Activated T-cell treated with anti-CD3 and anti-CD28 coated beads for 48 hours (primary cell): ENCODE results near the gene BICD1.
"Not testable (repeated sequence)": the region's sequence is repeated elsewhere in the genome, so short reads cannot be mapped to it uniquely, and the experiment has no call there.

Source experiments
- DNase-seq: peaks from one replicate; pipeline ENCODE4 v3.0.0-alpha.2; 2020; ENCODE audit warnings: low read depth

Gene BICD1

DNA sequence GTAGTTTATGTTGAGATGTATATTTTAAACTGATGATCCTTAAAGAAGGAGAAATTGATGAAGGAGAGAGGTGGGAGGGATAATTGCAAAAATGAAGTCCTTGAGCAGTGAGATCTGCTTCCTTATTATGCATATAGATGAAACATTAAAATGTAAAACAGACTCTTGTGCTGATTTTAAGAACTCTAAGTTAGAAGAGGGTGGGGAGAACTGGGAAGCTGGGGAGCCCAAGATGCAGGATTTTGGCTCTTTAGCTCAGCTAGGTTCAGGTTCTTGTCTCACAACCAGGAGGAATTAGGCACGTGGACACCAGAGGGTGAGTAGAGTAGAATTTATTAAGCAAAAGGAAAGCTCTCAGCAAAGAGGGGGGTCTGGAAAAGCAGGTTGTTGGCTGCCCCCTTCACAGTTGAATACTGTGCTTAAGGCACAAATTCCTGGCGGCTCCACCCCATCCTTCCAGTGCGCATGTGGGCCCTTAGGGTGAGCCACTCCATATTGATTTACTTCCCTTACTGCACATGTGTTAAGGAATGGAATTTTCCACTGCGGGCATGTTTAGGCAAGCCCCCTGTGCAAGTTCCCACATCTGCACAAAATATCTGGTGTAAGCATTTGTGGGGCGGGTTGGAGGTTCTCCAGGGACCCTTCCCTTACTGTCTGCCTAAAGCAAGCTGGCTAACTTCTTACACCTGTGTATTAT is 141.9 kb downstream of the BICD1 start:
- no peak for DNase-seq

DNA sequence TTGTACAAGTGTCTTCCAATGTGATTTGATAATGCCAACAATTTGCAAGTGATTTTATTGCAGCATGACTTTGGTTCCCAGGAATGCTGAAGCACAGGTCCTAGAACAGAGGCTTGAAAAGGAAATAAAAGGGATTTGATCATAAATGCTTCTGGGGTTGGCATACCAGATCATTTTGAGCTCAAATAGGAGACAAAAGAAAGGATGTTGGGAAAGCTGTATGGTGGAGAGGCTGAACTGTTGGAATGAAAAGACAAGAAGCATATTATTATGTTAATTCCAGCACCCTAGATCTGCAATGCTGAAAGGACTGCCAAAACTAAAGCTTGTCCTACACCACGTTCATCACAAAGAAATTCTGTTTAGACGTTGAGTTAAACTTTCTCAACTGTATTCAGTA is 143.1 kb downstream of the BICD1 start:
- DNase-seq: no peak

DNA sequence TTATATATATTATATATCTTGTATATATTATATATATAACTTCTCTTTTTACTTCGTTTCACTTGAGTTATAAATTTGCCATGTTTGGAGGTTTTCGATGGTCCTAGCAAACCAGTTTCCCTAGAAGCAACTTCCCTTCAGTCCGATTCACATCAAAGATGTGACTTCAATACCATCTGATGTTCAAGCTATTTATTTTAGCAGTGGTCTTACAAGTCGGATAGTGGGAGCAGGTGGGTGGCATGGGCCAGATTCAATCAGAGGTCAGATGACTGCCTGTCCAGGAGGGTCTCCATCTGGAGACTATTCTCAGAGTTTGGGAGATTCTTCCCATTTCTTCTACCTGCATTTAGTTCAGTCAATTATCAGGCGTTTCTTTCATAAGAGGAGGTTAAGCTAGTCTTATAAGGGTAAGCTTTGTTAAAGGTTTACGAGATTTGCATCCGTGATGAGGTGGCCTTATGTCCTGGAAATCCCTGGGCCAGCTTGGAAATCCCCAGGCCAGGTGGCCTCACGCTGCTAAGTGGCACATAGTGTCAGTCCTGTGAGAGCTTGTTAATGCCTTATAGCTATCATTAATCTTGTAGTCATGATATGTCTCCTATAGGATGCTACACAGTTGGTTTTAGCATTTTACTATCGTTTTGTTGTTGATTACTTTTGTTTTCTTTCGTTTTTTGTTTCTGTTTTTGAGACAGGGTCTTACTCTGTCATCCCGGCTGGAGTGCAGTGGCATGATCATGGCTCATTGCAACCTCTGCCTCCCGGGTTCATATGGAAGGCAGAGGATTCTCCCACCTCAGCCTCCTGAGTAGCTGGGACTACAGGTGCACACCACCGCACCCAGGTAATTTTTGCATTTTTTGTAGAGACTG is 145.8 kb downstream of the BICD1 start:
- no peak for DNase-seq

DNA sequence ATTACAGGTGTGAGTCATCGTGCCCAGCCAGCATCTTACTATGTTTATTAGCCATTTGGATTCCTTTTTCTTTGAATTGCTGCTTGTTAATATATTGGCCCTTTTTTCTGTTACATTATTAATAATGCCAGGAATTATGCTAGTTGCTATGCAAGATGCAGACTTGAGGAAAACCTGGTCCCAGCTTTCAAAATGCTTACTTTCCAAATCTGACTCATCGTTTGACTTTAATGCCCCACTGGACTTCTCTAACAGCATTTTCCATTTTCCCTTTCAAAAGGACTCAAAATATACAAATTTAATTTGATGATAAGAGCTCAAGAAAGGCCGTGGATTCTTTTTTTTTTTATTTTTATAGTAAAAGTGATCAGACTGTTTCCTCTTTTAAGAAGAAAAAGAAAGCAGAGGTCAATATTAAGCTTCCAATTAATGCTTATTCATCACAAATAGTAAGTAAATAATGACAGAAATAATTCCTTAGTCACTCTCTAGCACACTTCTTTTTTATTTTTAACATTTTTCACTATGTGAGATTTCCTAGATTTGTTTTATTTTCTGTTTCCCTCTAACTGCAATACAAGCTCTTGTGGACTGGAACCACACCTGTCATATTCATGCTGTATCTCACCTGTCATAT is 146.6 kb downstream of the BICD1 start:
- no peak for DNase-seq

DNA sequence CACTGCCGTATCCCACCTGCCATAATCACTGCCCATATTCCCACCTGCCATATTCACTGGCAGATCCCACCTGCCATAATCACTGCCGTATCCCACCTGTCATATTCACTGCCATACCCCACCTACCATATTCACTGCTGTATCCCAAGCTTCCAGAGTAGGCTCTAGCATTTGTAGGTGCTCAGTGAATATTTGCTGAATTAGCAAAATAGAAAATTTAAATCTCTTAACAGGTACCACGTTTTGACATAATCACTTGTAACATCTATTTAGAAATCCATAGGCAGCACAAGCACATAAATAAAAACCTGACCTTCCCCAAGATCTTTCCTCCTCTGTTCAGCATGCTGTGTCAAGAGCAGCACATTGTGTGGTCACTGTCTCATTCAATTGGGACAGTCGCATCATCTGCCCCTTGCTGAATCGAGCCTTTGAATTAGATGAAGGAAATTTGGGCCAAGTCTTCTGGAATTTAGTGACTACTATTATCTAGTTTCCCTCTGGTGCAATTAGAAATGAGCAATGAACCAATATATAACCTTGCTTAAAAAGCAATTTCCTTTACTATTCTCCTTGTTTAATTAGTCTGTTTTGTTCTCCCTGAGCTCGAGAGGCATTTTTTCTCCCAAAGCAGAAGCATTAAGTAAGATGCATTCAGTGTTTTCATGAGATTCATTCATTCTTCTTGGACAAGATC is 147.8 kb downstream of the BICD1 start:
- no peak for DNase-seq

DNA sequence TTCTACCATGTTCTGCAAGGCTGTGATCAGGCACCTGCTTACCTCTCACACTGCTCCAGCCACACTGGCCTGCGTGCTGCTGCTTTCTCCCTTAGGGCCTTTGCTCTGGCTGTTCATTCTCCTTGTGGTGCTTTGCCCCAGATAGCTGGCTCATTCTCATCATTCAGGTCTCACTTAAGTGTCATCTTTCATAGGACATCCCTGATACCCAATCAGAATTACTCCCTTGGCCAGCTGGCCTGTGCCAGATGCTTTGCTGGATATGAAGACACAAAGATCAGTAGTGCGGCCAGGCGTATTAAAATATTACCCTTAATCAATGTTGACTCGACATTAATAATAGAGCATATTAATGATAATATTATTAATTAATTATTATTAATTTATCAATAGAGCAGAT is 148.9 kb downstream of the BICD1 start:
- DNase-seq: no peak

DNA sequence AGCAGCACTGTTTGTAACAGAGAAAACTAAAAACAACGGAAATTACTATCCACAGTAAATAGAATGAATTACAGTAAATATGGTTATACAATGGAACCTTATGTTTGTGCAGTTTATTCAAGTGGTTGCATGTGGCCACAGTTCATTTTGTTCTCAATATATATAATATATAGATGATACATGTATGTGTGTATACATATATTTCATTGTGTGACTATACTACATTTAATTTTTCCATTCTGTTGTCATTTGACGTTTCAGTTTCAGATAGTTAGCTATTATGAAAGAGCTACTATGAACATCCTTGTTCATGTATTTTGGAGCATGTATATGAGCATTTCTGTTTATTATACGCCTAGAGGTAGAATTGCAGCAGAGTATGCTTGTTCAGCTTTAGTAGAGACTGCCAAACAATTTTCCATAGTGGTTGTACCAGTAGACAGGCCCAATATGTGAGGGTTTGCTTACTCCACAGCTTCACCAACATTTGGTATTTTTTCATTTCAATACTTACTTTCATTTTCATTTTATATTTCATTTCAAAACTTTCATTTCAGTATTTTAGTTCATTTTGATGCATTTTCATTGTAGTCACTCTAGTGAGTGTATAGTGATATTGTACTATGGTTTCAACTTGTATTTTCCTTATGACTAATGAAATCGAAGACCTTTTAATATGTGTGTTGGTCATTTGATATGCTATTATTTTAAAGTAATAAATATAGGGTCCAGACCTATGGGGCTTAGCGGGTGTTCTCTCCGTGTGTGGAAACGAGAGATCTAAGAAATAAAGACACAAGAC is 151.2 kb downstream of the BICD1 start:
- no peak for DNase-seq

DNA sequence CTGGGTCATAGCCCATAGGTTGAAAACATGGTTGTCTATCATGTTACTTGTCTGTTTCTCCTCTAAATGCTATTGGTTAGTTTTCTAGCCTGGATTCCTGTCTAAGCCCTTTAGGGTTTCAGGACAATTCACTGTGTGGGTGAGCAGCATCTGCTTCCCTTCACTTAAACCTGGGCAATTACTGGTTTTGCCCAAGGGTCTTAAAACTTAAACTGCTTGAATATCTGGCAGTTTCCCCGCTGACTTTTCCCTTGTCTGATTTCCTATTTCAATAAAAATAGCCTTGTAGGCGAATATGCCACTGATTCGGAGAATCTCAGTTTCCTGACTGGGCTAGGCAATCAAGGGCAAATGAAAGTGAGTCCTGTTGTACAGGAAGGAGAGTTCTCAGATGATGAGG is 154.0 kb downstream of the BICD1 start:
- no peak for DNase-seq

DNA sequence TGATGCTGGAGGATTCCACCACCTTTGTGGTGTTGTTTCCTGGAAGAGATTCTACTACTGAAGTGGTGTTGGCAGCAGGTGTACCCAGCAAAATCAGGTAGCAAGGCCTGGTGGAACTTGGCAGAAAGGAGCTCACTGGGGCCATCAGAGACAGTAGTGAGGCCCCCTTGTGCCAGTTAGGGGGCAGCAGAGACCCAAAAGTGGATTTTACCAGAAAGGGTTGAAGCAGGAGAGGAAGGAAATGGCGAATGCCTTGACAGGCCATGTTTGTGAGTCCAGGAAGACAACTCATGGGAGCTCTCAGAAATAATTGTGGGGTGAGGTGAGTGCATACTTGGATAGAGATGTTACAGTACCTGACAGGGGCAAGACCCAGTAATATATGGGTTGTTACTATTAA is 155.0 kb downstream of the BICD1 start:
- no peak for DNase-seq

DNA sequence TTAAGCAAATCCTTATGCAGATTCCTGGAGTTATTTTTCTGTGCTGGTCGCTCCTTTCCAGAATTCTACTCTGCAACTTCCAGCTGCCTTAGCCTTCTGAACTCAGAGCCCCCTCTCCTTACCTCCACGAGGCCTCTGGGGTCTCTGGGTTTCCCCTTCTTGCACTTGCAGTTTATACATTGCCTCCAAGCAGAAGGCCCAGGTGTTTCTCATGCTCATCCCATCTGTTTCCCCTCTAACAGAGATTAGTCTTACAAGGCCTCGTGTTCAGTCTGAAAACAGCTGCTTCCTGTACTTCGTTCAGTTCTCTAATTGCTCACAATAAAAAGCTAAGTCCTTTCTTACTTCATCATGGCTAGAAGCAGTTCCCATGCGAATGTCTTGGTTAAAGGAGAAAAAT is 158.3 kb downstream of the BICD1 start:
- no peak for DNase-seq

DNA sequence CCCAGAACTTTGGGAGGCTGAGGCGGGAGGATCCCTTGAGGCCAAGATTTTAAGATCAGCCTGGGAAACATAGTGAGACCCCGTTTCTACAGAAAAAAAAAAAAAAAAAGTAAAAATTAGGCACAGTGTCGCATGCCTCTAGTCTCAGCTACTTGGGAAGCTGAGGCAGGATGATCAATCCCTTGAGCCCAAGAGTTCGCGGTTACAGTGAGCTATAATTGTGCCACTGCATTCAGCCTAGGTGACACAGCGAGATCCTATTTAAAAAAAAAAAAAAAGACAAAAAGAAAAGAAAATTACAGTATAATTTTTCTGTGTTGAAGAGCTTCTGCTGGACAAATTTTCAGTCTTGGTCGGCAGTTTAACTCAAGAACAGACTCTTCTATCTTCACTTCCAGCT is 158.8 kb downstream of the BICD1 start:
- DNase-seq: no peak

DNA sequence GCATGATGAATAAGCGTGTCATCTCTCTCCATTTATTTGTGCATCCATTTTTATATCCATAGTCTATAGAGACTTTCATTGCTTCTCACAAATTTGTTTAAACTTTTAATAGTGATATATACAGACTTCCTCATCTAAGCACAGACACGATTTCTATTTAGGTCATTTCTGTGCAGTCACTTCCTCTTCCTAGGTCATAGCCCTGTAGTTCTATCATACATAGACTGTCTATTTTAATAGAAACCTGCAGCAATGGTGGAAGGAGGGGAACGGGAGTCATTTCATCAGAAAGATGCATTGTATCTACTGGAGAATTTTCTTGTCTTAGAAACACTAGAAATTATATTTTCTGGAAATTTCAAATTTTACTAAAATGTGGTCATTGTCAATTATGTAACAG is 159.3 kb downstream of the BICD1 start:
- no peak for DNase-seq

DNA sequence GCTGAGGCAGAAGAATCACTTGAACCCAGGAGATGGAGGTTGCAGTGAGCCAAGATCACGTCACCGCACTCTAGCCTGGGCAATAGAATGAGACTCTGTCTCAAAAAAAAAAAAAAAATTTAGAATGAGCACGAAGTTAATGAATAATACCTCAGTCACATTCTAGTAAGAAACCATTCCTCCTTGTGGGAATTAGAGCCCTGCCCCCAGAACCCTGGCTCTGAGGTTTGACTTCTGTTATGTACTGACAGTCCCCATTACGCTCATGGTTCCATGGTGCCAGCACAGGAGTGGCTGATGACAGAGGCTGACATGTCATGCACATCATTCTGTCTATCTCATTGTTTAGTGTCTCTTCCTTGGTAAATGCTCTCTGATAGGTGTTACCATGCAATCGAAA is 160.1 kb downstream of the BICD1 start:
- no peak for DNase-seq

DNA sequence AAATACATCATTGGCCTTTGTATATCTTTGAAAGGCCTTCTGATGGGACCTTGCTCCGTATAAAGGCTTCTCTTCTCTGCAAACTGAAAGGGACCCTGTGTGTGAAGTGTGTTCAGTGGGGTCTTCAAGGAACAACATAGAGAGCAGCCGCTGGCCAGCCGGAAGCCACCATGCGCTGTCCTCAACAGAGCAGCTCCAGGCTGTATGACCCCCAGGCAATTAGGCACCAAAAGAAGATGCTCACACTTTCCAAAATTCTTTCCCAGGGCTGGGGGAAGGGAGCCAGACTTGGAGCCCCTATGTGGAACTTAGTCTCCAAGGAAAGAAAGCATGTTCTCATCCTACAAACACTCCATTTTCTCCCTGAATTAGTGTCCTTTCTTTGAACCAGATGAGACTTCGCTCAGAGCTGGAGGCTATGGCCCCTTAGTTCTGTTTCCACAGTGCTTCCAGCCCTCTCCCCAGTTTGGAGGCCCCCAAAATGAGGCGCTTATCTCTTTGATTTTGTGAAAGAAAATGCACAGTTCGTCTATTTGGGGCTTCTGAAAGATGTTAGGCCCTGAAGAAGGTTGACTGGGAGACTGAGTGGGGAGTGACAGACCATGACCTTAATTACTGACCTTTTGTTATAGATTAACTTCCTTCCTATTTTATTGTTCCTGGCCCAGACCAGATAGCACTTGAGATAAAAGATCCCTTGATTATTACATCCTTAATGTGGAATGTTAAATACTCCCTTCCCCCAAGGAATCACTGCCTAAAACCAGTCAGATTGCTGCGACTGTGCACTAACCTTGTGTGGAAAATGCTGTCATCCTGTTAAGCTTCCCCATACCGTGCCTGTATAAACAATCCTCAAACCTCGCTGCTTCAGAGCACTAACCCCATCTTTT is 164.4 kb downstream of the BICD1 start:
- DNase-seq: no peak

DNA sequence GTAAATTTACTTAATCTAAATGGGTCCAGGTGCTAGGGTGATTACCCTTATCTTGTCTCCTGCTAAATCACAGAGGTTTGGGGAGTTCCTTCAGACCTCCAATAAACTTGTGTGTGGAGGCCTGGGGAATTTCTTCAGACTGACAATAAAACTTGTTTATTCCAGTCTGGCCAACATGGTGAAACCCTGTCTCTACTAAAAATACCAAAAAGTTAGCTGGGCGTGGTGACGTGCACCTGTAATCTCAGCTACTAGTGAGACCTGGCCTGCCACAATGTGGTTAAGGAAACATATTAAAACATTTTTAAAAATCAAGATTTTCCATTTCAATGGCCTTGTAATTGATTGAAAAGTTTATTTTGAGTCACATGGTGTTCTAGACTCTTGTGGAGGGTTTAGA is 165.8 kb downstream of the BICD1 start:
- DNase-seq: no peak

DNA sequence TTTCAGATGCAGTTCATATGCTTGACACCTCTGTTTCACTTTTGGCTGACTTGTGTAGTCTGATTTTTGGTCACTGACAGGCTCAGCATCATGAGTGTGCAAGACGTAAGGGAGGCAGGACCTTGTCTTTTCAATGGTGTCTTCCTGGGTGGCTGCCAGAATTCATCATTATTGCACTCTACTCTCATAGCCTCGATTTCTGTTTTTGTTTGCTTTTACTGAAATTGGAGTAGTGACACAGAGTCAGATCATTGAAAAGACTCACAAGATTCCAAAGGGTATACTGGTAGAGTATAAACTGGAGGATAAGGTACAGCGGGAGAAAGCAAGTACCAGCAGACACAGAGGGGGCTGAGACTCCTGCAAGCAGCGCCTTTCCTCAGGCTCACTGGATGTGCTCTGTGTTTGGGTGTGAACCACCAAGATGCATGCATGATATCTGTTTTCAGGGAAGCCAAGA is 166.4 kb downstream of the BICD1 start:
- no peak for DNase-seq

DNA sequence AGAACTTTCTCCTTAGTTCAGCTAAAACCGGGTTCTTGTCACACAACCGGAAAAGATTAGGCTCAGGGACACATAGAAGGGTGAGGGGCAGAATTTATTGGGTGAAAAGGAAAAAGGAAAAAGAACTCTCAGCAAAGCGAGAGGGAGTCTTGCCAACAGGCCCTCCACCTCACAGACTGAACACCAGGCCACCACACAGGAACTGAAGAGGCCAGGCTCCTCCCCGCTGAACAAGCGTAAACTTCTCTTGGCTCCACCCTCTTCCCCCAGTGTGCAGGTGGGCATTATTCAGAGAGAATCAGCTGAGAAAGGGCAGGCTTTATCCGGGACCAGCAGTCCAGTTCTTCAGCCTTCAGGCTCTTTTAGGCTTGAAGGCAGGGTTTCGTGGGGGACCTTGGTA is 167.1 kb downstream of the BICD1 start:
- DNase-seq: peak; percentile 21

DNA sequence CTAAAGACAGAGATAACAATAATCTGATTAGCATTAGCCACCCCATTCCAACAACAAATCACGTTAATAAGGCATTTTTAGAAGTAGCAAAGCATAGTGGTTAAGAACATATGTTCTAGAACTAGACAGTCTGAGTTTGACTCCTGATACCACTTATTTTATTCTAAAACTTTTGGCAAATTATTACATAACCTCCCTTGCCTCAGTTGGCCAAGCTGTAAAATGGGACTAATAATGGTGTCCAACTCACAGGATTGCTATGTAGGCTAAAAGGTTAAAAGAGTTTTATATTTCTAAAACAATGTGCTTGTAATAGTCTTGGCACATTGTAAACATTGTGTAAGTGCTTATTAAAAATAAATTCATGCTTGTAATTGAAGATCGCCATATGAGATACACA is 168.0 kb downstream of the BICD1 start:
- no peak for DNase-seq

DNA sequence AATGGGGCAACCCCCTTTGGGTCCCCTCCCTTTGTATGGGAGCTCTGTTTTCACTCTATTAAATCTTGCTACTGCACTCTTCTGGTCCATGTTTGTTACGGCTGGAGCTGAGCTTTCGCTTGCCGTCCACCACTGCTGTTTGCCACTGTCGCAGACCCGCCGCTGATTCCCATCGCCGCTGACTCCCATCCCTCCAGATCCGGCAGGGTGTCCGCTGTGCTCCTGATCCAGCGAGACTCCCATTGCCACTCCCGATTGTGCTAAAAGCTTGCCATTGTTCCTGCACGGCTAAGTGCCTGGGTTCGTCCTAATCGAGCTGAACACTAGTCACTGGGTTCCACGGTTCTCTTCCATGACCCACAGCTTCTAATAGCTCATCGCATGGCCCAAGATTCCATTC is 168.9 kb downstream of the BICD1 start:
- DNase-seq: not testable (repeated sequence)

DNA sequence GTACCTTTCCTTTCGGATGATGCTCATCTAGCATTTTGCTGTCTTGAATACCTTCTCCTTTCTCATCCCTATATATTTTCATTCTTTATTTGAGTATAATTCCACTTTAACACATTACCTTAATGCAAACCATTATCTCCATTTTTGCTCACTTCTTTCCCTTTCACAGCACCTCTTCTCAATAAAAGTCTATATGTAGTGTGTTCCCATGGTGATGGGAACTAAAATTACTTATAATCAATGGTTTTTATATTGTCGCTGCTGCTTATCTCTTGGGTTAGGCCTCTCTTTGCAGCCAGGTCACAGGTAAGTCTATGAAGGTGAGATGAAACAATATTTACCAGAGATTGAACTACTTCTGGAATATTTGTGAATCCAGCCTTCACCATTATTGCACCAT is 171.1 kb downstream of the BICD1 start:
- no peak for DNase-seq

DNA sequence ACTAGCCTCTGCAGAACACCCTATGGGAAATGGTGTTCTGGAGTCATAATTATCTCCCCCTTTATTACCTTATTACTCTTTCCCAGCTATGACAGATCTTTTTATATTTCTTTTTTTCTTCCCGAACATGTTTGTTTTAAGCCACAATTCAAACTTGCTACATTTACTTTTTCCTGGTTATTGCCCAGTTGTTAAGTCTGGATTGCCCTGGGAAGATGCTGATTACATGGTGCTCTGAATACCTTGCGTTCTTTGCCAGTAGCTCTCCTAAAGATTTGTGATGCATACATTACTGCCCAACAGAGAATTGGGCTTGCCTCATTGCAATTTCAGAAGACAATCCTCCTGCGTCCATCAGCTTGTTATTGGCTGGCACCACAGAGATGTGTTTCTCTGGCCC is 174.5 kb downstream of the BICD1 start:
- no peak for DNase-seq
